H9 (cell line): ENCODE data around the gene PRH1. TPM values are rescaled to one million over a fixed set of nuclear protein-coding genes. Genes with fewer than 3 reads are reported as not detected.
A peak's percentile ranks its signal among the peaks of the same experiment; 100 is the strongest.

ENCODE experiments used
- DNase-seq: peaks from one replicate; pipeline ENCODE4 v3.0.0-alpha.2; 2017
- H2AFZ ChIP-seq: one replicate; pipeline ENCODE4 v1.6.1; 2013; ENCODE audit warnings: mild to moderate bottlenecking, low read length, control low read depth, moderate library complexity
- H2AK5ac ChIP-seq: 2 replicates; pipeline ENCODE4 v1.6.1; 2013; ENCODE audit warnings: low read length, control low read depth, mixed read lengths; ENCODE audit not compliant: insufficient read length
- H2BK120ac ChIP-seq: one replicate; pipeline ENCODE4 v1.6.1; 2013; ENCODE audit warnings: low read depth, mild to moderate bottlenecking, low read length, control low read depth, inconsistent platforms; ENCODE audit not compliant: poor library complexity, severe bottlenecking
- H2BK12ac ChIP-seq: 2 replicates; pipeline ENCODE4 v1.6.1; 2013; ENCODE audit warnings: low read length, control low read depth, mixed read lengths, low read depth; ENCODE audit not compliant: insufficient read length
- H2BK15ac ChIP-seq: 2 replicates; pipeline ENCODE4 v1.6.1; 2013; ENCODE audit warnings: low read depth, low read length, control low read depth
- H2BK20ac ChIP-seq: one replicate; pipeline ENCODE4 v1.6.1; 2013; ENCODE audit warnings: low read depth, mild to moderate bottlenecking, low read length, control low read depth, inconsistent platforms; ENCODE audit not compliant: poor library complexity, severe bottlenecking
- H2BK5ac ChIP-seq: 2 replicates; pipeline ENCODE4 v1.6.1; 2013; ENCODE audit warnings: low read length, control low read depth, mixed read lengths; ENCODE audit not compliant: insufficient read length
- H3K14ac ChIP-seq: 2 replicates; pipeline ENCODE4 v1.6.1; 2013; ENCODE audit warnings: low read length, control low read depth; ENCODE audit not compliant: insufficient read depth
- H3K18ac ChIP-seq: 2 replicates; pipeline ENCODE4 v1.6.1; 2013; ENCODE audit warnings: low read depth, mild to moderate bottlenecking, mixed read lengths, low read length, control low read depth; ENCODE audit not compliant: insufficient read length
- H3K23ac ChIP-seq: 2 replicates; pipeline ENCODE4 v1.6.1; 2013; ENCODE audit warnings: low read length, control low read depth, mixed read lengths, low read depth; ENCODE audit not compliant: insufficient read length
- H3K23me2 ChIP-seq: 2 replicates; pipeline ENCODE4 v1.6.1; 2013; ENCODE audit warnings: low read depth, mild to moderate bottlenecking, mixed read lengths, low read length, control low read depth; ENCODE audit not compliant: insufficient read length, poor library complexity, severe bottlenecking
- H3K27ac ChIP-seq: 2 replicates; pipeline ENCODE4 v1.5.1; 2013; ENCODE audit warnings: low read length, control low read depth, mixed read lengths, low read depth; ENCODE audit not compliant: insufficient read length
- H3K27me3 ChIP-seq: 2 replicates; pipeline ENCODE4 v1.6.1; 2013; ENCODE audit warnings: low read length, control low read depth, inconsistent platforms; ENCODE audit not compliant: insufficient read depth
- H3K4ac ChIP-seq: 2 replicates; pipeline ENCODE4 v1.6.1; 2013; ENCODE audit warnings: low read depth, mild to moderate bottlenecking, control low read depth, inconsistent platforms, low read length, moderate library complexity
- H3K4me1 ChIP-seq: 2 replicates; pipeline ENCODE4 v1.6.1; 2013; ENCODE audit warnings: low read length, control low read depth, inconsistent platforms; ENCODE audit not compliant: insufficient read depth
- H3K4me2 ChIP-seq: 2 replicates; pipeline ENCODE4 v1.6.1; 2013; ENCODE audit warnings: low read length, control low read depth, mixed read lengths; ENCODE audit not compliant: insufficient read length, insufficient read depth
- H3K56ac ChIP-seq: 2 replicates; pipeline ENCODE4 v1.6.1; 2013; ENCODE audit warnings: low read depth, mild to moderate bottlenecking, mixed read lengths, low read length, control low read depth; ENCODE audit not compliant: insufficient read length
- H3K79me1 ChIP-seq: 2 replicates; pipeline ENCODE4 v1.6.1; 2013; ENCODE audit warnings: low read depth, mild to moderate bottlenecking, moderate library complexity, low read length, control low read depth, inconsistent platforms; ENCODE audit not compliant: insufficient read depth, poor library complexity, severe bottlenecking
- H3K79me2 ChIP-seq: 2 replicates; pipeline ENCODE4 v1.6.1; 2013; ENCODE audit warnings: low read length, control low read depth, inconsistent platforms; ENCODE audit not compliant: insufficient read depth
- H3K9ac ChIP-seq: 2 replicates; pipeline ENCODE4 v1.6.1; 2013; ENCODE audit warnings: low read length, control low read depth, mixed read lengths; ENCODE audit not compliant: insufficient read length; ENCODE audit errors: extremely low read depth
- H3K9me3 ChIP-seq: one replicate; pipeline ENCODE4 v1.6.1; 2013; ENCODE audit warnings: low read depth, low read length, inconsistent platforms; ENCODE audit not compliant: control insufficient read depth
- H3T11ph ChIP-seq: one replicate; pipeline ENCODE4 v1.6.1; 2013; ENCODE audit warnings: mild to moderate bottlenecking, low read length, control low read depth, inconsistent platforms
- H4K20me1 ChIP-seq: one replicate; pipeline ENCODE4 v1.6.1; 2013; ENCODE audit not compliant: control insufficient read depth, insufficient read length, insufficient read depth
- H4K5ac ChIP-seq: 2 replicates; pipeline ENCODE4 v1.6.1; 2013; ENCODE audit warnings: low read depth, mild to moderate bottlenecking, mixed read lengths, low read length, control low read depth; ENCODE audit not compliant: insufficient read length
- H4K8ac ChIP-seq: replicated peaks from 2 replicates; pipeline ENCODE4 v1.6.1; 2013; ENCODE audit warnings: low read length, control low read depth, mixed read lengths, low read depth; ENCODE audit not compliant: insufficient read length
- H4K91ac ChIP-seq: 2 replicates; pipeline ENCODE4 v1.6.1; 2013; ENCODE audit warnings: low read depth, mild to moderate bottlenecking, moderate library complexity, mixed read lengths, low read length, control low read depth; ENCODE audit not compliant: insufficient read length
- H3K27ac Mint-ChIP-seq, 3 experiments: 2 replicates in 2 of 3; 3 replicates in 1 of 3; pipeline ENCODE4 v1.8.0; 2020 to 2021; ENCODE audit warnings: mixed read lengths in 3 of 3, mild to moderate bottlenecking in 1 of 3, moderate library complexity in 1 of 3
- H3K27me3 Mint-ChIP-seq: 2 replicates; pipeline ENCODE4 v1.8.0; 2021; ENCODE audit warnings: low read depth, mild to moderate bottlenecking, moderate library complexity, mixed read lengths
- H3K36me3 Mint-ChIP-seq, 3 experiments: 2 replicates in 2 of 3; 3 replicates in 1 of 3; pipeline ENCODE4 v1.8.0; 2020 to 2021; ENCODE audit warnings: low read depth in 3 of 3, mixed read lengths in 3 of 3; ENCODE audit not compliant: insufficient read depth in 1 of 3
- H3K4me1 Mint-ChIP-seq, 2 experiments: 2 replicates each; pipeline ENCODE4 v1.8.0; 2020; ENCODE audit warnings: mixed read lengths in 2 of 2
- H3K4me3 Mint-ChIP-seq, 2 experiments: 2 replicates in 1 of 2; 3 replicates in 1 of 2; pipeline ENCODE4 v1.8.0; 2020 to 2021; ENCODE audit warnings: mild to moderate bottlenecking in 2 of 2, mixed read lengths in 2 of 2, moderate library complexity in 1 of 2
- H3K9me3 Mint-ChIP-seq, 2 experiments: 2 replicates in 1 of 2; 3 replicates in 1 of 2; pipeline ENCODE4 v1.8.0; 2020; ENCODE audit warnings: mild to moderate bottlenecking in 2 of 2, mixed read lengths in 2 of 2, moderate library complexity in 1 of 2
- WGBS: extraction: QIAGEN DNeasy Blood & Tissue Kit; methylation state at CpG from one replicate; pipeline ENCODE4 v1.1.7; 2013; ENCODE audit warnings: missing lambda C conversion rate, low lambda C conversion rate, mixed read lengths; ENCODE audit not compliant: insufficient read length; ENCODE audit errors: extremely low coverage; 5-methylcytosine and 5-hydroxymethylcytosine counted together
- total RNA-seq: library from RNA; stranded (reverse); gene quantifications from 2 replicates; pipeline ENCODE4 v1.2.1, GENCODE V29; 2021
- TF ChIP-seq, protein P1 (sequence below): fragments of 200-600 bp; sonication (generic); conservative IDR thresholded peaks from 3 replicates; pipeline ENCODE4 v1.8.0; 2021; ENCODE audit warnings: antibody characterized with exemption, mild to moderate bottlenecking

PRH1 gene
- total RNA-seq, 1 experiment from 2014 or later = 14.9 TPM

DNA sequence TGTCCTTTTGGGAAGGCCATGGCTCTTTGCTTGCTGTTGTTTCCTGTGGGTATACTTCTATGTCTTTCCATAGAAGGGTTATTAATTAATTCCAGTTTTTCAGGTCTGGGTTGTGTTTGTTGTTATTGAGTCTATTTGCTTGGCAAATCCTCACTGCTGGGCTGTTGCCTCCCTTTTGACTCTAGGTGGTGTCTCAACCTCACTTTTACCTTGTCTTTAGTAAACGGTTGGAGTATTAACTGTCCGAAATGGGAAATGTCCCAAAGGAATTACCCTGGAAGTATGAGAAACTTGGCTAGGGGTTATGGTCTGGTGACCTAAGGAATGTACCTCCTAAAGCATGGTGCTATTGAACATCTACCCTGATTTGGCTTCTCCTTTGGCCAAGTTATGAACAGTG, 16.7 kb downstream of the PRH1 start:
- H3K4ac ChIP-seq = no peak overlapping the region
- no peak overlapping the region for H2BK5ac ChIP-seq
- H4K91ac ChIP-seq = no peak overlapping the region
- H2BK15ac ChIP-seq = no peak overlapping the region
- H3K9me3 Mint-ChIP-seq = no peaks in the 10 kb centered on the region; a peak in 1 of 5 replicates
- H3K56ac ChIP-seq = no peak overlapping the region
- H3K4me3 Mint-ChIP-seq = no peak overlapping the region
- DNase-seq = no peak
- no peak overlapping the region for H4K8ac ChIP-seq
- H3T11ph ChIP-seq = no peak overlapping the region
- H3K18ac ChIP-seq = no peak overlapping the region
- H3K36me3 Mint-ChIP-seq = peaks cover 0 to 5% (median 3%) of the 10 kb centered on the region in 3 experiments; a peak in 4 of 7 replicates
- no peak overlapping the region for H2BK20ac ChIP-seq
- WGBS = no CpG with 5 or more reads among the region's 2 CpGs
- H3K9me3 ChIP-seq = no peaks in the 10 kb centered on the region
- no peak overlapping the region for H2BK12ac ChIP-seq
- no peak overlapping the region for H3K4me2 ChIP-seq
- H3K9ac ChIP-seq = no peak overlapping the region
- H3K79me2 ChIP-seq = no peaks in the 10 kb centered on the region
- H3K23me2 ChIP-seq = no peaks in the 10 kb centered on the region
- no peaks in the 10 kb centered on the region for H3K27me3 Mint-ChIP-seq
- no peak overlapping the region for H3K27ac Mint-ChIP-seq
- H3K27me3 ChIP-seq = no peaks in the 10 kb centered on the region
- no peaks in the 10 kb centered on the region for H4K20me1 ChIP-seq
- no peaks in the 10 kb centered on the region for H3K4me1 ChIP-seq
- H3K23ac ChIP-seq = no peak overlapping the region
- H4K5ac ChIP-seq = no peak overlapping the region
- H3K14ac ChIP-seq = no peak overlapping the region
- H3K79me1 ChIP-seq = no peaks in the 10 kb centered on the region
- TF ChIP-seq, protein P1, sequence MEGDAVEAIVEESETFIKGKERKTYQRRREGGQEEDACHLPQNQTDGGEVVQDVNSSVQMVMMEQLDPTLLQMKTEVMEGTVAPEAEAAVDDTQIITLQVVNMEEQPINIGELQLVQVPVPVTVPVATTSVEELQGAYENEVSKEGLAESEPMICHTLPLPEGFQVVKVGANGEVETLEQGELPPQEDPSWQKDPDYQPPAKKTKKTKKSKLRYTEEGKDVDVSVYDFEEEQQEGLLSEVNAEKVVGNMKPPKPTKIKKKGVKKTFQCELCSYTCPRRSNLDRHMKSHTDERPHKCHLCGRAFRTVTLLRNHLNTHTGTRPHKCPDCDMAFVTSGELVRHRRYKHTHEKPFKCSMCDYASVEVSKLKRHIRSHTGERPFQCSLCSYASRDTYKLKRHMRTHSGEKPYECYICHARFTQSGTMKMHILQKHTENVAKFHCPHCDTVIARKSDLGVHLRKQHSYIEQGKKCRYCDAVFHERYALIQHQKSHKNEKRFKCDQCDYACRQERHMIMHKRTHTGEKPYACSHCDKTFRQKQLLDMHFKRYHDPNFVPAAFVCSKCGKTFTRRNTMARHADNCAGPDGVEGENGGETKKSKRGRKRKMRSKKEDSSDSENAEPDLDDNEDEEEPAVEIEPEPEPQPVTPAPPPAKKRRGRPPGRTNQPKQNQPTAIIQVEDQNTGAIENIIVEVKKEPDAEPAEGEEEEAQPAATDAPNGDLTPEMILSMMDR = peak; percentile 45; the same call in 2 of the 3 replicates
- H2BK120ac ChIP-seq = no peak overlapping the region
- H2AFZ ChIP-seq = no peak overlapping the region
- H3K27ac ChIP-seq = no peak overlapping the region
- no peak overlapping the region for H2AK5ac ChIP-seq
- no peaks in the 10 kb centered on the region for H3K4me1 Mint-ChIP-seq
